ENCODE data around the gene KLHL22. TPM values are rescaled to one million over a fixed set of nuclear protein-coding genes. Genes with fewer than 3 reads are reported as not detected.

Gene KLHL22
- total RNA-seq, 1 donor from 2014 or later = 14.3 TPM

- H3K9me3 Mint-ChIP-seq = no peaks in the 10 kb centered on the region
- Histone ChIP-seq H3K79me2 (ENCODE audit: low read depth) (no peaks in the 10 kb centered on the region), H3K27ac (no peak overlapping the region), H3K27me3 (peaks cover 37% of the 10 kb centered on the region), H3K4me2 (no peak overlapping the region), H3F3A (ENCODE audit: low read depth) (peaks cover 9% of the 10 kb centered on the region), H3K4me1 (no peaks in the 10 kb centered on the region), H3K9ac (no peak overlapping the region), H3K9me3 (ENCODE audit: low read depth) (no peaks in the 10 kb centered on the region), H3K4me3 (no peak overlapping the region), H4K20me1 (ENCODE audit: low read depth) (peaks cover 31% of the 10 kb centered on the region), H3K36me3 (no peaks in the 10 kb centered on the region), H2AFZ (replicated peaks) (no peak overlapping the region)
- TF ChIP-seq EZH2 (IDR thresholded peaks at IDR 0.05) (no peak), EZH2phosphoT487 (IDR thresholded peaks at IDR 0.05) (no peak), CTCF (IDR thresholded peaks at IDR 0.05) (no peak)
- no peak overlapping the region for H3K27ac Mint-ChIP-seq
- no peak for DNase-seq (ENCODE audit: low spot score)
- H3K4me1 Mint-ChIP-seq = peaks cover 11% of the 10 kb centered on the region
- H3K27me3 Mint-ChIP-seq (ENCODE audit: insufficient read depth, low read depth) = peaks cover 4% of the 10 kb centered on the region
- H3K36me3 Mint-ChIP-seq = peaks cover 21% of the 10 kb centered on the region
- no peak overlapping the region for H3K4me3 Mint-ChIP-seq
These were observed 53.7 kb downstream of the KLHL22 start for GRCh38 chr22:20441631-20442484.

- no peaks in the 10 kb centered on the region for H3K4me1 ChIP-seq
- peaks cover 14% of the 10 kb centered on the region for H3K36me3 Mint-ChIP-seq
- peaks cover 13% of the 10 kb centered on the region for H3K4me1 Mint-ChIP-seq
- no peak overlapping the region for H3K4me3 Mint-ChIP-seq
- H3F3A ChIP-seq (ENCODE audit: low read depth) = peaks cover 9% of the 10 kb centered on the region
- DNase-seq (ENCODE audit: low spot score) = no peak
- no peak overlapping the region for H3K4me3 ChIP-seq
- no peak overlapping the region for H3K27ac Mint-ChIP-seq
- H2AFZ ChIP-seq (replicated peaks) = no peak overlapping the region
- H3K9me3 ChIP-seq (ENCODE audit: low read depth) = no peaks in the 10 kb centered on the region
- H3K27ac ChIP-seq = no peak overlapping the region
- H3K79me2 ChIP-seq (ENCODE audit: low read depth) = no peaks in the 10 kb centered on the region
- H3K4me2 ChIP-seq = no peak overlapping the region
- no peak for TF ChIP-seq EZH2 (IDR thresholded peaks at IDR 0.05)
- TF ChIP-seq CTCF (IDR thresholded peaks at IDR 0.05) = no peak
- TF ChIP-seq EZH2phosphoT487 (IDR thresholded peaks at IDR 0.05) = no peak
- no peaks in the 10 kb centered on the region for H3K9me3 Mint-ChIP-seq
- no peak overlapping the region for H3K9ac ChIP-seq
- peaks cover 39% of the 10 kb centered on the region for H4K20me1 ChIP-seq (ENCODE audit: low read depth)
- H3K27me3 Mint-ChIP-seq (ENCODE audit: insufficient read depth, low read depth) = peaks cover 4% of the 10 kb centered on the region
- peaks cover 46% of the 10 kb centered on the region for H3K27me3 ChIP-seq
- H3K36me3 ChIP-seq = no peaks in the 10 kb centered on the region
These were observed 54.7 kb downstream of the KLHL22 start for GRCh38 chr22:20440637-20441591.

- peaks cover 47% of the 10 kb centered on the region for H4K20me1 ChIP-seq (ENCODE audit: low read depth)
- Mint-ChIP-seq H3K4me3 (no peak overlapping the region), H3K9me3 (no peaks in the 10 kb centered on the region), H3K4me1 (peaks cover 19% of the 10 kb centered on the region), H3K36me3 (peaks cover 16% of the 10 kb centered on the region), H3K27me3 (ENCODE audit: insufficient read depth, low read depth) (peaks cover 5% of the 10 kb centered on the region), H3K27ac (no peak overlapping the region)
- no peaks in the 10 kb centered on the region for H3K4me1 ChIP-seq
- no peaks in the 10 kb centered on the region for H3K36me3 ChIP-seq
- H2AFZ ChIP-seq (replicated peaks) = no peak overlapping the region
- H3K9me3 ChIP-seq (ENCODE audit: low read depth) = no peaks in the 10 kb centered on the region
- no peak overlapping the region for H3K4me3 ChIP-seq
- TF ChIP-seq EZH2phosphoT487 (IDR thresholded peaks at IDR 0.05) = no peak
- no peak for TF ChIP-seq CTCF (IDR thresholded peaks at IDR 0.05)
- TF ChIP-seq EZH2 (IDR thresholded peaks at IDR 0.05) = no peak
- no peak for DNase-seq (ENCODE audit: low spot score)
- H3K9ac ChIP-seq = no peak overlapping the region
- no peak overlapping the region for H3K27ac ChIP-seq
- no peak overlapping the region for H3K4me2 ChIP-seq
- peaks cover 55% of the 10 kb centered on the region for H3K27me3 ChIP-seq
- H3K79me2 ChIP-seq (ENCODE audit: low read depth) = no peaks in the 10 kb centered on the region
- peaks cover 9% of the 10 kb centered on the region for H3F3A ChIP-seq (ENCODE audit: low read depth)
These were observed 55.5 kb downstream of the KLHL22 start for GRCh38 chr22:20439928-20440575.
